ENCODE data around the gene TEAD4.

TEAD4 gene

GRCh38 chr12:3022411-3022810, 63.2 kb downstream of the TEAD4 start:
- H3K9ac ChIP-seq (ENCODE audit: low read depth in 1 of 2, low read length in 2 of 2) = no peak overlapping the region
- peaks cover 0 to 7% of the 10 kb centered on the region in 2 donors for H3K4me1 ChIP-seq (ENCODE audit: control insufficient read depth in 1 of 2, insufficient read depth in 2 of 2, low read length in 2 of 2)
- H3K9me3 ChIP-seq (ENCODE audit: control insufficient read depth in 1 of 2, low read length in 2 of 2) = no peaks in the 10 kb centered on the region
- H3K27ac ChIP-seq (ENCODE audit: low read depth, low read length) = no peak overlapping the region
- peak overlapping the region in 1 of 2 donors; percentile 34 for H3K4me3 ChIP-seq (ENCODE audit: low read depth in 1 of 2, low read length in 2 of 2)
- no peaks in the 10 kb centered on the region for H3K27me3 ChIP-seq (ENCODE audit: control insufficient read depth in 1 of 2, insufficient read depth in 2 of 2, low read length in 2 of 2)
- H3K36me3 ChIP-seq (ENCODE audit: control insufficient read depth in 1 of 2, insufficient read depth in 2 of 2, low read length in 2 of 2) = no peaks in the 10 kb centered on the region

GRCh38 chr12:3022961-3023360, 63.8 kb downstream of the TEAD4 start:
- Histone ChIP-seq H3K4me1 (ENCODE audit: control insufficient read depth in 1 of 2, insufficient read depth in 2 of 2, low read length in 2 of 2) (peaks cover 0 to 7% of the 10 kb centered on the region in 2 donors), H3K9me3 (ENCODE audit: control insufficient read depth in 1 of 2, low read length in 2 of 2) (no peaks in the 10 kb centered on the region), H3K27ac (ENCODE audit: low read depth, low read length) (no peak overlapping the region), H3K27me3 (ENCODE audit: control insufficient read depth in 1 of 2, insufficient read depth in 2 of 2, low read length in 2 of 2) (no peaks in the 10 kb centered on the region), H3K4me3 (ENCODE audit: low read depth in 1 of 2, low read length in 2 of 2) (peak overlapping the region in 1 of 2 donors; percentile 34), H3K9ac (ENCODE audit: low read depth in 1 of 2, low read length in 2 of 2) (no peak overlapping the region), H3K36me3 (ENCODE audit: control insufficient read depth in 1 of 2, insufficient read depth in 2 of 2, low read length in 2 of 2) (no peaks in the 10 kb centered on the region)

GRCh38 chr12:3028108-3028507, 68.9 kb downstream of the TEAD4 start:
- no peaks in the 10 kb centered on the region for H3K9me3 ChIP-seq (ENCODE audit: control insufficient read depth in 1 of 2, low read length in 2 of 2)
- no peak overlapping the region for H3K9ac ChIP-seq (ENCODE audit: low read depth in 1 of 2, low read length in 2 of 2)
- H3K27me3 ChIP-seq (ENCODE audit: control insufficient read depth in 1 of 2, insufficient read depth in 2 of 2, low read length in 2 of 2) = no peaks in the 10 kb centered on the region
- H3K36me3 ChIP-seq (ENCODE audit: control insufficient read depth in 1 of 2, insufficient read depth in 2 of 2, low read length in 2 of 2) = peaks cover 0 to 9% of the 10 kb centered on the region in 2 donors
- no peak overlapping the region for H3K27ac ChIP-seq (ENCODE audit: low read depth, low read length)
- no peaks in the 10 kb centered on the region for H3K4me1 ChIP-seq (ENCODE audit: control insufficient read depth in 1 of 2, insufficient read depth in 2 of 2, low read length in 2 of 2)
- H3K4me3 ChIP-seq (ENCODE audit: low read depth in 1 of 2, low read length in 2 of 2) = no peak overlapping the region

- Histone ChIP-seq H3K9ac (ENCODE audit: low read depth in 1 of 2, low read length in 2 of 2) (no peak overlapping the region), H3K27ac (ENCODE audit: low read depth, low read length) (no peak overlapping the region), H3K36me3 (ENCODE audit: control insufficient read depth in 1 of 2, insufficient read depth in 2 of 2, low read length in 2 of 2) (peaks cover 0 to 9% of the 10 kb centered on the region in 2 donors)
Observed at GRCh38 chr12:3030821-3031429, 71.7 kb downstream of the TEAD4 start.

DNA sequence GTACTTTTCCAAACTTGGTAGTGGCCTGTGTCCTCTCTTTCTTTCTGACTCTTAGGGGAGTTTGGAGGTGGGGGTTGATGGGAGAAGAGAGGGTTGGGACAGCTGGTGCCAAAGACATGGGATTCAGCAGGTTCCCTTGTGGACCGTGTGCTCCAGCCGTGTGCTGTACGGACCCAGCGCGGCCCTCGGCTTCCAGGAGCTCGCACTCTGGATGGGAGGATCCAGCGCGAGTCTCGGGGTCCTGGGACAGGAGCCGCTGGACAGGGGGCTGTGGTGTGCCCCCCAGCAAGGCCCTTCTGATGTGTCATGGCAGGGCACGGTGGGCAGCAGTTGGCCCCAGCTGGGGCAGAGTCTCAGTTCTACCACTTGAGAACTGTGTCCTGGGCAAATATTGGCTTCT, 73.0 kb downstream of the TEAD4 start:
- Histone ChIP-seq H3K27ac (ENCODE audit: low read depth, low read length) (no peak overlapping the region), H3K4me3 (ENCODE audit: low read depth in 1 of 2, low read length in 2 of 2) (no peak overlapping the region), H3K4me1 (ENCODE audit: control insufficient read depth in 1 of 2, insufficient read depth in 2 of 2, low read length in 2 of 2) (peaks cover 0 to 6% of the 10 kb centered on the region in 2 donors), H3K9ac (ENCODE audit: low read depth in 1 of 2, low read length in 2 of 2) (no peak overlapping the region), H3K27me3 (ENCODE audit: control insufficient read depth in 1 of 2, insufficient read depth in 2 of 2, low read length in 2 of 2) (no peaks in the 10 kb centered on the region), H3K9me3 (ENCODE audit: control insufficient read depth in 1 of 2, low read length in 2 of 2) (no peaks in the 10 kb centered on the region), H3K36me3 (ENCODE audit: control insufficient read depth in 1 of 2, insufficient read depth in 2 of 2, low read length in 2 of 2) (peaks cover 0 to 9% of the 10 kb centered on the region in 2 donors)

More at GRCh38 chr12:3030821-3031429, 71.7 kb downstream of the TEAD4 start:
- Histone ChIP-seq H3K4me1 (ENCODE audit: control insufficient read depth in 1 of 2, insufficient read depth in 2 of 2, low read length in 2 of 2) (peaks cover 0 to 6% of the 10 kb centered on the region in 2 donors), H3K27me3 (ENCODE audit: control insufficient read depth in 1 of 2, insufficient read depth in 2 of 2, low read length in 2 of 2) (no peaks in the 10 kb centered on the region), H3K4me3 (ENCODE audit: low read depth in 1 of 2, low read length in 2 of 2) (no peak overlapping the region), H3K9me3 (ENCODE audit: control insufficient read depth in 1 of 2, low read length in 2 of 2) (no peaks in the 10 kb centered on the region)

GRCh38 chr12:3032770-3033538, 73.8 kb downstream of the TEAD4 start:
- H3K4me1 ChIP-seq (ENCODE audit: control insufficient read depth in 1 of 2, insufficient read depth in 2 of 2, low read length in 2 of 2) = peaks cover 0 to 6% of the 10 kb centered on the region in 2 donors
- no peak overlapping the region for H3K27ac ChIP-seq (ENCODE audit: low read depth, low read length)

DNA sequence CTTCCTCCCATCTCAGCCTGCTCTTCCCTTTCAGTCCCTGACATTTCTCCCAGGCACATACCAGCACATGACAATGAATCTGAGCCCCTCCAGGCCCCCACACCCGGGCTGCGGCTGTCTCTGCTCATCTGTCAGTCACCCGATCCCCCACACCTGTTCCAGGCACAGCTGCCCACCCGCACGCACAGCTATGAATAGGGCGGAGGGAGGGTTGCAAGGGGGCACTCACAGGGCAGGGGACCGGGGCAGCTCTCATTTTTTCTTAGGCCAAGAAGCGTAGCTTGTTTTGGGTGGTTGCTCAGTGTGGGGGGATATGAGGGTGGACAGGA, 74.3 kb downstream of the TEAD4 start:
- H3K9ac ChIP-seq (ENCODE audit: low read depth in 1 of 2, low read length in 2 of 2) = no peak overlapping the region
- H3K27ac ChIP-seq (ENCODE audit: low read depth, low read length) = no peak overlapping the region
- no peak overlapping the region for H3K4me3 ChIP-seq (ENCODE audit: low read depth in 1 of 2, low read length in 2 of 2)
- peaks cover 6 to 13% of the 10 kb centered on the region in 2 donors for H3K36me3 ChIP-seq (ENCODE audit: control insufficient read depth in 1 of 2, insufficient read depth in 2 of 2, low read length in 2 of 2)
- no peaks in the 10 kb centered on the region for H3K27me3 ChIP-seq (ENCODE audit: control insufficient read depth in 1 of 2, insufficient read depth in 2 of 2, low read length in 2 of 2)
- H3K4me1 ChIP-seq (ENCODE audit: control insufficient read depth in 1 of 2, insufficient read depth in 2 of 2, low read length in 2 of 2) = peaks cover 0 to 6% of the 10 kb centered on the region in 2 donors
- H3K9me3 ChIP-seq (ENCODE audit: control insufficient read depth in 1 of 2, low read length in 2 of 2) = no peaks in the 10 kb centered on the region

More at GRCh38 chr12:3032770-3033538, 73.8 kb downstream of the TEAD4 start:
- Histone ChIP-seq H3K4me3 (ENCODE audit: low read depth in 1 of 2, low read length in 2 of 2) (no peak overlapping the region), H3K27me3 (ENCODE audit: control insufficient read depth in 1 of 2, insufficient read depth in 2 of 2, low read length in 2 of 2) (no peaks in the 10 kb centered on the region), H3K36me3 (ENCODE audit: control insufficient read depth in 1 of 2, insufficient read depth in 2 of 2, low read length in 2 of 2) (peaks cover 5 to 11% of the 10 kb centered on the region in 2 donors), H3K9me3 (ENCODE audit: control insufficient read depth in 1 of 2, low read length in 2 of 2) (no peaks in the 10 kb centered on the region), H3K9ac (ENCODE audit: low read depth in 1 of 2, low read length in 2 of 2) (no peak overlapping the region)

GRCh38 chr12:3034067-3034750, 75.0 kb downstream of the TEAD4 start:
- Histone ChIP-seq H3K36me3 (ENCODE audit: control insufficient read depth in 1 of 2, insufficient read depth in 2 of 2, low read length in 2 of 2) (peaks cover 6 to 18% of the 10 kb centered on the region in 2 donors), H3K27me3 (ENCODE audit: control insufficient read depth in 1 of 2, insufficient read depth in 2 of 2, low read length in 2 of 2) (no peaks in the 10 kb centered on the region), H3K27ac (ENCODE audit: low read depth, low read length) (no peak overlapping the region), H3K4me3 (ENCODE audit: low read depth in 1 of 2, low read length in 2 of 2) (no peak overlapping the region), H3K9ac (ENCODE audit: low read depth in 1 of 2, low read length in 2 of 2) (no peak overlapping the region), H3K4me1 (ENCODE audit: control insufficient read depth in 1 of 2, insufficient read depth in 2 of 2, low read length in 2 of 2) (peaks cover 0 to 6% of the 10 kb centered on the region in 2 donors), H3K9me3 (ENCODE audit: control insufficient read depth in 1 of 2, low read length in 2 of 2) (no peaks in the 10 kb centered on the region)

DNA sequence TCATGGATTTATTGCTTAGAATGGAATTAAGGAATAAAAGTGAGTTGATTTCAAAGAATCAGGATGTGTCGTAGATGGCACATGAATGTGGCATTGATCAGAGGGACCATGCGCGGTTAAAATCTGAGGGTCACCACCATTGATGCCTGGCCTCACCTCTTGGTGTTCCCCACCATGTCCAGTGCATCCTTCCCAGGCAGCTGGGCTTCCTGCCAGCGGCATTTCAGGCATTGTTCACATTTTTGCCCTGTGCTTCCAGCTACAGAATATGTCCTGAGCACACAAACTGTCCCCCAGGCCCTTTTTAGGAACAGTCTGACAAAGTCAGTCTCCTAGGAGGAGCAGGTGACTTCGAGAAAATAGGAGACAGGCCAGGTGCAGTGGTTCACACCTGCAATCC, 76.0 kb downstream of the TEAD4 start:
- Histone ChIP-seq H3K4me3 (ENCODE audit: low read depth in 1 of 2, low read length in 2 of 2) (no peak overlapping the region), H3K4me1 (ENCODE audit: control insufficient read depth in 1 of 2, insufficient read depth in 2 of 2, low read length in 2 of 2) (peaks cover 0 to 6% of the 10 kb centered on the region in 2 donors), H3K27ac (ENCODE audit: low read depth, low read length) (no peak overlapping the region), H3K27me3 (ENCODE audit: control insufficient read depth in 1 of 2, insufficient read depth in 2 of 2, low read length in 2 of 2) (no peaks in the 10 kb centered on the region), H3K9ac (ENCODE audit: low read depth in 1 of 2, low read length in 2 of 2) (no peak overlapping the region), H3K36me3 (ENCODE audit: control insufficient read depth in 1 of 2, insufficient read depth in 2 of 2, low read length in 2 of 2) (peaks cover 6 to 18% of the 10 kb centered on the region in 2 donors), H3K9me3 (ENCODE audit: control insufficient read depth in 1 of 2, low read length in 2 of 2) (no peaks in the 10 kb centered on the region)
